Measurements from ENCODE around the gene PTPRG.

- no peak for TF ChIP-seq CTCF (IDR thresholded peaks at IDR 0.05)
- no peak for TF ChIP-seq POLR2A (IDR thresholded peaks at IDR 0.05)
These were observed 300.0 kb downstream of the PTPRG start for GRCh38 chr3:61861410-61861809.

Measured in body of pancreas (tissue), 4 donors.